NCI-H748 (cell line): Measurements from ENCODE around the gene RTCA.
A peak's percentile ranks its signal among the peaks of the same experiment; 100 is the strongest.
"Not testable (repeated sequence)": the region's sequence is repeated elsewhere in the genome, so short reads cannot be mapped to it uniquely, and the experiment has no call there.

Experiments used
- DNase-seq: peaks from one replicate; lab custom pipeline; 2025; ENCODE audit not compliant: unreplicated experiment; lab: John Stamatoyannopoulos, UW

Gene RTCA

GRCh38 chr1:100258427-100258826 lies 7.6 kb upstream of the RTCA start:
- not testable (repeated sequence) for DNase-seq

- no peak for DNase-seq
These were observed 4.3 kb upstream of the RTCA start for GRCh38 chr1:100261686-100262085.

GRCh38 chr1:100264081-100264480 lies 1.9 kb upstream of the RTCA start:
- DNase-seq, result not testable (repeated sequence)

GRCh38 chr1:100265562-100265930 lies 470 bp upstream of the RTCA start:
- peak; percentile 60 for DNase-seq

- peak; percentile 30 for DNase-seq
These were observed 725 bp downstream of the RTCA start for GRCh38 chr1:100266741-100267140.

GRCh38 chr1:100267284-100267683 lies 1.3 kb downstream of the RTCA start:
- no peak for DNase-seq

- DNase-seq, result no peak
These were observed 2.2 kb downstream of the RTCA start for GRCh38 chr1:100268202-100268601.

GRCh38 chr1:100277866-100278265 lies 11.8 kb downstream of the RTCA start:
- DNase-seq, result no peak

- no peak for DNase-seq
These were observed 13.4 kb downstream of the RTCA start for GRCh38 chr1:100279358-100279923.

GRCh38 chr1:100279954-100280682 lies 14.1 kb downstream of the RTCA start:
- no peak for DNase-seq

GRCh38 chr1:100284591-100284990 lies 18.6 kb downstream of the RTCA start:
- no peak for DNase-seq

- no peak for DNase-seq
These were observed 21.1 kb downstream of the RTCA start for GRCh38 chr1:100287162-100287561.

GRCh38 chr1:100290291-100290690 lies 24.3 kb downstream of the RTCA start:
- no peak for DNase-seq

- DNase-seq, result no peak
These were observed 26.7 kb downstream of the RTCA start for GRCh38 chr1:100292711-100293110.

GRCh38 chr1:100296140-100296539 lies 30.1 kb downstream of the RTCA start:
- no peak for DNase-seq

- DNase-seq, result not testable (repeated sequence)
These were observed 31.0 kb downstream of the RTCA start for GRCh38 chr1:100296997-100297396.

- no peak for DNase-seq
These were observed 32.5 kb downstream of the RTCA start for GRCh38 chr1:100298512-100298911.

GRCh38 chr1:100299521-100300222 lies 33.7 kb downstream of the RTCA start:
- DNase-seq, result no peak

GRCh38 chr1:100300691-100301090 lies 34.7 kb downstream of the RTCA start:
- no peak for DNase-seq

GRCh38 chr1:100302739-100303138 lies 36.7 kb downstream of the RTCA start:
- DNase-seq, result no peak

GRCh38 chr1:100304227-100304626 lies 38.2 kb downstream of the RTCA start:
- no peak for DNase-seq

GRCh38 chr1:100304921-100305320 lies 38.9 kb downstream of the RTCA start:
- no peak for DNase-seq
